Suprapubic skin (tissue), 4 donors: ENCODE data around the gene ADRA2C. TPM values are rescaled to one million over a fixed set of nuclear protein-coding genes. Genes with fewer than 3 reads are reported as not detected.

ENCODE experiments used
- DNase-seq, 2 donors: peaks; one replicate each; pipeline ENCODE4 v3.0.0-alpha.2; 2019; ENCODE audit warnings: low spot score in 2 of 2
- H3K27ac ChIP-seq: fragments of 200-600 bp; sonication (generic); one replicate; pipeline ENCODE4 v1.5.1; 2019
- H3K27me3 ChIP-seq: fragments of 200-600 bp; sonication (generic); one replicate; pipeline ENCODE4 v1.5.1; 2019
- H3K36me3 ChIP-seq: fragments of 200-600 bp; sonication (generic); one replicate; pipeline ENCODE4 v1.5.1; 2019
- H3K4me1 ChIP-seq: fragments of 200-600 bp; sonication (generic); one replicate; pipeline ENCODE4 v1.5.1; 2019
- H3K4me3 ChIP-seq: fragments of 200-600 bp; sonication (generic); one replicate; pipeline ENCODE4 v1.5.1; 2019; ENCODE audit warnings: mild to moderate bottlenecking
- H3K9me3 ChIP-seq: fragments of 200-600 bp; sonication (generic); one replicate; pipeline ENCODE4 v1.5.1; 2019
- CTCF ChIP-seq, 2 donors: fragments of 200-600 bp in 1 of 2; fragments of 450-650 bp in 1 of 2; sonication (generic) in 1 of 2; IDR thresholded peaks; one replicate each; pipeline ENCODE4 v1.5.1; 2016 to 2019; ENCODE audit warnings: antibody characterized with exemption in 2 of 2, mild to moderate bottlenecking in 1 of 2, moderate library complexity in 1 of 2
- EP300 ChIP-seq: sonication (generic); formaldehyde crosslinking; IDR thresholded peaks from one replicate; pipeline ENCODE4 v1.6.1; 2017; ENCODE audit warnings: antibody characterized with exemption
- POLR2A ChIP-seq, 2 donors: fragments of 450-650 bp; IDR thresholded peaks; one replicate each; pipeline ENCODE4 v1.6.1; 2017; ENCODE audit warnings: antibody characterized with exemption in 2 of 2, mild to moderate bottlenecking in 2 of 2, moderate library complexity in 2 of 2
- POLR2AphosphoS5 ChIP-seq, 3 donors: sonication (generic); formaldehyde crosslinking; IDR thresholded peaks; one replicate each; pipeline ENCODE4 v1.6.1; 2017; ENCODE audit warnings: antibody characterized with exemption in 3 of 3
- WGBS: methylation state at CpG from one replicate; pipeline ENCODE4 v1.1.5; 2018; 5-methylcytosine and 5-hydroxymethylcytosine counted together
- total RNA-seq, 4 donors: library from RNA; depleted of rRNA; stranded (reverse); fragments of >200 nt; gene quantifications; one replicate each; pipeline ENCODE4 v1.1.0, GENCODE V29; 2016

Gene ADRA2C
- total RNA-seq, 4 donors from 2014 or later, result 2.6 to 5.3 (median 4.0) TPM

- peaks cover 81% of the 10 kb centered on the region for H3K27me3 ChIP-seq
- H3K36me3 ChIP-seq, result no peaks in the 10 kb centered on the region
- TF ChIP-seq POLR2AphosphoS5 (IDR thresholded peaks at IDR 0.05) (no peak), POLR2A (IDR thresholded peaks at IDR 0.05) (no peak), CTCF (IDR thresholded peaks at IDR 0.05) (no peak), EP300 (no peak)
- DNase-seq, result no peak
- H3K4me1 ChIP-seq, result no peaks in the 10 kb centered on the region
- H3K9me3 ChIP-seq, result no peaks in the 10 kb centered on the region
- no peak overlapping the region for H3K4me3 ChIP-seq
- no CpG with 5 or more reads among the region's 9 CpGs for WGBS
- H3K27ac ChIP-seq, result no peak overlapping the region
Measured at GRCh38 chr4:3752022-3752421, 14.2 kb upstream of the ADRA2C start.

- Histone ChIP-seq H3K9me3 (no peaks in the 10 kb centered on the region), H3K27ac (no peak overlapping the region), H3K4me1 (no peaks in the 10 kb centered on the region), H3K27me3 (peaks cover 69% of the 10 kb centered on the region), H3K4me3 (no peak overlapping the region), H3K36me3 (no peaks in the 10 kb centered on the region)
- TF ChIP-seq POLR2AphosphoS5 (IDR thresholded peaks at IDR 0.05), result no peak
- no peak for TF ChIP-seq CTCF (IDR thresholded peaks at IDR 0.05)
- no peak for TF ChIP-seq POLR2A (IDR thresholded peaks at IDR 0.05)
- no peak for TF ChIP-seq EP300
- no peak for DNase-seq
- WGBS, result 42% methylated on average over 19 of the region's 19 CpGs
Measured at GRCh38 chr4:3753726-3754412, 12.3 kb upstream of the ADRA2C start.

GRCh38 chr4:3756343-3757059 lies 9.7 kb upstream of the ADRA2C start:
- peaks cover 2% of the 10 kb centered on the region for H3K4me1 ChIP-seq
- DNase-seq, result no peak
- peaks cover 43% of the 10 kb centered on the region for H3K27me3 ChIP-seq
- H3K4me3 ChIP-seq, result no peak overlapping the region
- no peak overlapping the region for H3K27ac ChIP-seq
- H3K9me3 ChIP-seq, result no peaks in the 10 kb centered on the region
- no peaks in the 10 kb centered on the region for H3K36me3 ChIP-seq
- WGBS, result 87% methylated on average over 11 of the region's 12 CpGs
- TF ChIP-seq EP300 (no peak), CTCF (IDR thresholded peaks at IDR 0.05) (no peak), POLR2AphosphoS5 (IDR thresholded peaks at IDR 0.05) (no peak), POLR2A (IDR thresholded peaks at IDR 0.05) (no peak)

- Histone ChIP-seq H3K4me3 (no peak overlapping the region), H3K36me3 (no peaks in the 10 kb centered on the region), H3K27ac (no peak overlapping the region), H3K4me1 (peaks cover 2% of the 10 kb centered on the region), H3K9me3 (no peaks in the 10 kb centered on the region), H3K27me3 (peaks cover 30% of the 10 kb centered on the region)
- TF ChIP-seq POLR2AphosphoS5 (IDR thresholded peaks at IDR 0.05), result no peak
- TF ChIP-seq EP300, result no peak
- no peak for TF ChIP-seq CTCF (IDR thresholded peaks at IDR 0.05)
- no peak for DNase-seq
- WGBS, result 56% methylated on average over 12 of the region's 15 CpGs
Measured at GRCh38 chr4:3759236-3759635, 6.9 kb upstream of the ADRA2C start.

- H3K4me3 ChIP-seq, result no peak overlapping the region
- H3K27ac ChIP-seq, result no peak overlapping the region
- H3K36me3 ChIP-seq, result no peaks in the 10 kb centered on the region
- TF ChIP-seq POLR2A (IDR thresholded peaks at IDR 0.05) (no peak), CTCF (IDR thresholded peaks at IDR 0.05) (no peak), EP300 (no peak), POLR2AphosphoS5 (IDR thresholded peaks at IDR 0.05) (no peak)
- H3K27me3 ChIP-seq, result peaks cover 33% of the 10 kb centered on the region
- H3K9me3 ChIP-seq, result no peaks in the 10 kb centered on the region
- DNase-seq, result no peak
- 92% methylated on average over 8 of the region's 10 CpGs for WGBS
- H3K4me1 ChIP-seq, result peaks cover 7% of the 10 kb centered on the region
Measured at GRCh38 chr4:3760346-3760745, 5.8 kb upstream of the ADRA2C start.
